CD4-positive, CD25-positive, alpha-beta regulatory T cell (primary cell): Measurements from ENCODE around the gene NOP9. TPM values are rescaled to one million over a fixed set of nuclear protein-coding genes. Genes with fewer than 3 reads are reported as not detected.

Source experiments
- ATAC-seq, 2 donors: fragments of 150-1000 bp; cut with Tn5 transposase; one replicate each; pipeline ENCODE4 v1.10.0; 2021; ENCODE audit warnings: low read depth in 2 of 2, moderate number of reproducible peaks in 2 of 2, moderate library complexity in 1 of 2
- DNase-seq, 3 donors: peaks; one replicate each; pipeline versions ENCODE4 v3.0.0 to v3.0.0-alpha.2; 2012 to 2022; ENCODE audit warnings: mixed read lengths in 1 of 3
- H3K27ac ChIP-seq: one replicate; pipeline ENCODE4 v1.7.0; 2013; ENCODE audit warnings: mild to moderate bottlenecking, low read length; ENCODE audit not compliant: insufficient read depth, poor library complexity, severe bottlenecking
- H3K27me3 ChIP-seq: one replicate; pipeline ENCODE4 v1.7.0; 2013; ENCODE audit warnings: low read length; ENCODE audit not compliant: control insufficient read depth, insufficient read depth
- H3K36me3 ChIP-seq: one replicate; pipeline ENCODE4 v1.7.0; 2013; ENCODE audit warnings: mild to moderate bottlenecking, low read length, moderate library complexity; ENCODE audit not compliant: control insufficient read depth, insufficient read depth
- H3K4me1 ChIP-seq: 2 replicates; pipeline ENCODE4 v1.7.0; 2013; ENCODE audit warnings: mild to moderate bottlenecking, low read length; ENCODE audit not compliant: insufficient read depth, control insufficient read depth, poor library complexity, severe bottlenecking
- H3K4me3 ChIP-seq: one replicate; pipeline ENCODE4 v1.7.0; 2013; ENCODE audit warnings: low read depth, mild to moderate bottlenecking, low read length, moderate library complexity
- H3K9me3 ChIP-seq, 2 experiments: 1 replicate in 1 of 2; 2 replicates in 1 of 2; pipeline ENCODE4 v1.7.0; 2013; ENCODE audit warnings: low read length in 2 of 2, mild to moderate bottlenecking in 1 of 2, moderate library complexity in 1 of 2; ENCODE audit not compliant: control insufficient read depth in 2 of 2
- H3K27ac Mint-ChIP-seq, 3 donors: one replicate each; pipeline ENCODE4 v1.8.0; 2020 to 2022; ENCODE audit warnings: mild to moderate bottlenecking in 3 of 3, mixed read lengths in 3 of 3, moderate library complexity in 2 of 3
- H3K27me3 Mint-ChIP-seq: one replicate; pipeline ENCODE4 v1.8.0; 2022; ENCODE audit warnings: mild to moderate bottlenecking, mixed read lengths
- H3K36me3 Mint-ChIP-seq: one replicate; pipeline ENCODE4 v1.8.0; 2020; ENCODE audit warnings: mixed read lengths
- H3K4me1 Mint-ChIP-seq, 4 donors: one replicate each; pipeline ENCODE4 v1.8.0; 2020 to 2022; ENCODE audit warnings: mixed read lengths in 4 of 4, mild to moderate bottlenecking in 1 of 4
- H3K4me3 Mint-ChIP-seq, 4 donors: one replicate each; pipeline ENCODE4 v1.8.0; 2020 to 2022; ENCODE audit warnings: mild to moderate bottlenecking in 4 of 4, mixed read lengths in 4 of 4, moderate library complexity in 3 of 4
- H3K9me3 Mint-ChIP-seq, 7 donors: one replicate each; pipeline ENCODE4 v1.8.0; 2020 to 2022; ENCODE audit warnings: mixed read lengths in 7 of 7, mild to moderate bottlenecking in 3 of 7, moderate library complexity in 2 of 7
- polyA plus RNA-seq, 4 donors: library from polyadenylated mRNA; unstranded; fragments of 300-500 nt; fragmentation: Illumina TruSeq; gene quantifications; one replicate each; pipeline ENCODE4 v1.2.3, GENCODE V29; 2021
- total RNA-seq: library from RNA; stranded (reverse); gene quantifications from one replicate; pipeline ENCODE4 v1.2.3, GENCODE V29; 2022

The NOP9 gene
- total and polyA plus RNA-seq, 5 donors from 2014 or later: 1.3 to 30.0 (median 2.1) TPM

GRCh38 chr14:24280797-24281460 lies 18.7 kb upstream of the NOP9 start:
- Mint-ChIP-seq H3K36me3 (no peaks in the 10 kb centered on the region), H3K9me3 (no peaks in the 10 kb centered on the region), H3K27ac (peak overlapping the region in 2 of 3 donors; percentile 55 to 83), H3K27me3 (no peaks in the 10 kb centered on the region), H3K4me1 (peaks cover 8 to 31% (median 16%) of the 10 kb centered on the region in 4 donors), H3K4me3 (no peak overlapping the region)
- no peaks in the 10 kb centered on the region for H3K27me3 ChIP-seq
- no peaks in the 10 kb centered on the region for H3K9me3 ChIP-seq
- H3K27ac ChIP-seq: no peak overlapping the region
- no peak overlapping the region for H3K4me3 ChIP-seq
- ATAC-seq (no peak), DNase-seq (no peak)
- H3K36me3 ChIP-seq: no peaks in the 10 kb centered on the region
- H3K4me1 ChIP-seq: peaks cover 13% of the 10 kb centered on the region

GRCh38 chr14:24281636-24282035 lies 18.0 kb upstream of the NOP9 start:
- peaks cover 8 to 31% (median 16%) of the 10 kb centered on the region in 4 donors for H3K4me1 Mint-ChIP-seq
- Histone ChIP-seq H3K9me3 (no peaks in the 10 kb centered on the region), H3K27ac (no peak overlapping the region), H3K4me1 (peaks cover 13% of the 10 kb centered on the region), H3K4me3 (no peak overlapping the region), H3K36me3 (no peaks in the 10 kb centered on the region), H3K27me3 (no peaks in the 10 kb centered on the region)
- no peaks in the 10 kb centered on the region for H3K9me3 Mint-ChIP-seq
- no peaks in the 10 kb centered on the region for H3K36me3 Mint-ChIP-seq
- no peak overlapping the region for H3K4me3 Mint-ChIP-seq
- no peaks in the 10 kb centered on the region for H3K27me3 Mint-ChIP-seq
- H3K27ac Mint-ChIP-seq: peak overlapping the region; percentile 21 to 55 (median 22)
- DNase-seq (no peak), ATAC-seq (no peak)

- Histone ChIP-seq H3K27ac (no peak overlapping the region), H3K36me3 (no peaks in the 10 kb centered on the region), H3K9me3 (no peaks in the 10 kb centered on the region), H3K4me3 (no peak overlapping the region), H3K27me3 (no peaks in the 10 kb centered on the region), H3K4me1 (peaks cover 13% of the 10 kb centered on the region)
- peaks cover 2% of the 10 kb centered on the region for H3K36me3 Mint-ChIP-seq
- H3K4me1 Mint-ChIP-seq: peaks cover 8 to 27% (median 14%) of the 10 kb centered on the region in 4 donors
- ATAC-seq (no peak), DNase-seq (no peak)
- H3K9me3 Mint-ChIP-seq: no peaks in the 10 kb centered on the region
- no peaks in the 10 kb centered on the region for H3K27me3 Mint-ChIP-seq
- H3K27ac Mint-ChIP-seq: peak overlapping the region in 1 of 3 donors; percentile 59
- H3K4me3 Mint-ChIP-seq: no peak overlapping the region
Measured at GRCh38 chr14:24282736-24283135, 16.9 kb upstream of the NOP9 start.

- no peak for DNase-seq
- H3K4me1 ChIP-seq: peaks cover 11% of the 10 kb centered on the region
- ATAC-seq: no peak
- Mint-ChIP-seq H3K27ac (no peak overlapping the region), H3K4me3 (peak overlapping the region in 1 of 4 donors; percentile 58), H3K9me3 (no peaks in the 10 kb centered on the region), H3K36me3 (peaks cover 6% of the 10 kb centered on the region), H3K4me1 (peaks cover 0 to 17% (median 9%) of the 10 kb centered on the region in 4 donors), H3K27me3 (no peaks in the 10 kb centered on the region)
- no peak overlapping the region for H3K27ac ChIP-seq
- no peaks in the 10 kb centered on the region for H3K9me3 ChIP-seq
- no peak overlapping the region for H3K4me3 ChIP-seq
- no peaks in the 10 kb centered on the region for H3K36me3 ChIP-seq
- H3K27me3 ChIP-seq: no peaks in the 10 kb centered on the region
Measured at GRCh38 chr14:24283796-24284460, 15.7 kb upstream of the NOP9 start.

- Histone ChIP-seq H3K4me3 (no peak overlapping the region), H3K4me1 (peaks cover 6% of the 10 kb centered on the region), H3K36me3 (peaks cover 2% of the 10 kb centered on the region), H3K27ac (no peak overlapping the region), H3K27me3 (no peaks in the 10 kb centered on the region), H3K9me3 (no peaks in the 10 kb centered on the region)
- ATAC-seq (no peak), DNase-seq (no peak)
- Mint-ChIP-seq H3K4me3 (no peak overlapping the region), H3K9me3 (no peaks in the 10 kb centered on the region), H3K27me3 (no peaks in the 10 kb centered on the region), H3K27ac (no peak overlapping the region), H3K4me1 (peaks cover 0 to 13% (median 5%) of the 10 kb centered on the region in 4 donors), H3K36me3 (peaks cover 6% of the 10 kb centered on the region)
Measured at GRCh38 chr14:24284501-24285035, 15.1 kb upstream of the NOP9 start.

GRCh38 chr14:24285351-24285750 lies 14.3 kb upstream of the NOP9 start:
- Mint-ChIP-seq H3K4me3 (no peak overlapping the region), H3K4me1 (peaks cover 0 to 10% (median 5%) of the 10 kb centered on the region in 4 donors), H3K9me3 (no peaks in the 10 kb centered on the region), H3K27ac (no peak overlapping the region), H3K36me3 (peaks cover 13% of the 10 kb centered on the region), H3K27me3 (no peaks in the 10 kb centered on the region)
- Histone ChIP-seq H3K4me3 (no peak overlapping the region), H3K4me1 (peaks cover 7% of the 10 kb centered on the region), H3K36me3 (peaks cover 8% of the 10 kb centered on the region), H3K27ac (no peak overlapping the region), H3K27me3 (no peaks in the 10 kb centered on the region), H3K9me3 (no peaks in the 10 kb centered on the region)
- ATAC-seq (no peak), DNase-seq (no peak)

GRCh38 chr14:24286996-24287395 lies 12.7 kb upstream of the NOP9 start:
- Histone ChIP-seq H3K36me3 (peaks cover 20% of the 10 kb centered on the region), H3K27me3 (no peaks in the 10 kb centered on the region), H3K9me3 (no peaks in the 10 kb centered on the region), H3K27ac (no peak overlapping the region), H3K4me1 (peaks cover 7% of the 10 kb centered on the region), H3K4me3 (no peak overlapping the region)
- DNase-seq (no peak), ATAC-seq (no peak)
- H3K36me3 Mint-ChIP-seq: peaks cover 24% of the 10 kb centered on the region
- no peak overlapping the region for H3K27ac Mint-ChIP-seq
- H3K27me3 Mint-ChIP-seq: no peaks in the 10 kb centered on the region
- H3K4me1 Mint-ChIP-seq: peaks cover 0 to 12% (median 3%) of the 10 kb centered on the region in 4 donors
- H3K9me3 Mint-ChIP-seq: no peaks in the 10 kb centered on the region
- H3K4me3 Mint-ChIP-seq: no peak overlapping the region
